ENCODE measurements around the gene AP3B1.

GRCh38 chr5:78006449-78006848, 288.0 kb downstream of the AP3B1 start:
- TF ChIP-seq, protein P1, sequence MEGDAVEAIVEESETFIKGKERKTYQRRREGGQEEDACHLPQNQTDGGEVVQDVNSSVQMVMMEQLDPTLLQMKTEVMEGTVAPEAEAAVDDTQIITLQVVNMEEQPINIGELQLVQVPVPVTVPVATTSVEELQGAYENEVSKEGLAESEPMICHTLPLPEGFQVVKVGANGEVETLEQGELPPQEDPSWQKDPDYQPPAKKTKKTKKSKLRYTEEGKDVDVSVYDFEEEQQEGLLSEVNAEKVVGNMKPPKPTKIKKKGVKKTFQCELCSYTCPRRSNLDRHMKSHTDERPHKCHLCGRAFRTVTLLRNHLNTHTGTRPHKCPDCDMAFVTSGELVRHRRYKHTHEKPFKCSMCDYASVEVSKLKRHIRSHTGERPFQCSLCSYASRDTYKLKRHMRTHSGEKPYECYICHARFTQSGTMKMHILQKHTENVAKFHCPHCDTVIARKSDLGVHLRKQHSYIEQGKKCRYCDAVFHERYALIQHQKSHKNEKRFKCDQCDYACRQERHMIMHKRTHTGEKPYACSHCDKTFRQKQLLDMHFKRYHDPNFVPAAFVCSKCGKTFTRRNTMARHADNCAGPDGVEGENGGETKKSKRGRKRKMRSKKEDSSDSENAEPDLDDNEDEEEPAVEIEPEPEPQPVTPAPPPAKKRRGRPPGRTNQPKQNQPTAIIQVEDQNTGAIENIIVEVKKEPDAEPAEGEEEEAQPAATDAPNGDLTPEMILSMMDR (conservative IDR thresholded peaks at IDR 0.05 in 1 of 2, IDR thresholded peaks at IDR 0.05 in 1 of 2; ENCODE audit: low read depth in 1 of 2, low read length in 2 of 2), result no peak
- TF ChIP-seq EZH2 (IDR thresholded peaks at IDR 0.05; ENCODE audit: low read length, missing control alignments), result no peak

Data from fibroblast of lung (primary cell).